Testis (tissue), 2 donors: ENCODE results near the gene ARHGEF9.

Experiments used
- POLR2A ChIP-seq: fragments of 450-650 bp; IDR thresholded peaks from one replicate; pipeline ENCODE4 v1.6.1; 2017; ENCODE audit warnings: antibody characterized with exemption, mild to moderate bottlenecking, moderate library complexity
- TF ChIP-seq, protein P1 (sequence below), 3 experiments: fragments of 450-650 bp in 2 of 3; fragments of 200-600 bp in 1 of 3; sonication (generic) in 1 of 3; IDR thresholded peaks; one replicate each; pipeline ENCODE4 v1.5.1; 2016 to 2019; ENCODE audit warnings: antibody characterized with exemption in 3 of 3, mild to moderate bottlenecking in 2 of 3, moderate library complexity in 1 of 3

DNA sequence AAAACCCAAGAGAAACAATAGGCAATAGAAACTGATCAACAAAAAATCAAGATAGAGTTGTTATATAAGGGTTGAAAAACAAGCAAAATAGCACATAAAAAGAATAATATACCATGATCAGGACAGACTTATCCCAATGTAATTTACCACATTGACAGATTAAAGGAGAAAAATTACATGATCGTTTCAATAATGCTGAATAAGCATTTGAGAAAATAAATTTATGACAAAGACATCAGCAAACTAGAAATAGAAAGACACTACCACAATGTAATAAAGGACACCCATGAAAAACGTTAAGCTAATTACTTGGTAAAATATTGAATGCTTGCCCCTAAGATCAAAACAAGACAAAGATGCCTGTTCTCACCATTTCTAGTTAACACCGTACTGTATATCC, 105.6 kb downstream of the ARHGEF9 start:
- TF ChIP-seq POLR2A, result no peak
- TF ChIP-seq, protein P1, sequence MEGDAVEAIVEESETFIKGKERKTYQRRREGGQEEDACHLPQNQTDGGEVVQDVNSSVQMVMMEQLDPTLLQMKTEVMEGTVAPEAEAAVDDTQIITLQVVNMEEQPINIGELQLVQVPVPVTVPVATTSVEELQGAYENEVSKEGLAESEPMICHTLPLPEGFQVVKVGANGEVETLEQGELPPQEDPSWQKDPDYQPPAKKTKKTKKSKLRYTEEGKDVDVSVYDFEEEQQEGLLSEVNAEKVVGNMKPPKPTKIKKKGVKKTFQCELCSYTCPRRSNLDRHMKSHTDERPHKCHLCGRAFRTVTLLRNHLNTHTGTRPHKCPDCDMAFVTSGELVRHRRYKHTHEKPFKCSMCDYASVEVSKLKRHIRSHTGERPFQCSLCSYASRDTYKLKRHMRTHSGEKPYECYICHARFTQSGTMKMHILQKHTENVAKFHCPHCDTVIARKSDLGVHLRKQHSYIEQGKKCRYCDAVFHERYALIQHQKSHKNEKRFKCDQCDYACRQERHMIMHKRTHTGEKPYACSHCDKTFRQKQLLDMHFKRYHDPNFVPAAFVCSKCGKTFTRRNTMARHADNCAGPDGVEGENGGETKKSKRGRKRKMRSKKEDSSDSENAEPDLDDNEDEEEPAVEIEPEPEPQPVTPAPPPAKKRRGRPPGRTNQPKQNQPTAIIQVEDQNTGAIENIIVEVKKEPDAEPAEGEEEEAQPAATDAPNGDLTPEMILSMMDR (IDR thresholded peaks at IDR 0.05), result no peak
